Psoas muscle (tissue), 8 donors: ENCODE measurements around the gene SH3RF3. TPM values are rescaled to one million over a fixed set of nuclear protein-coding genes. Genes with fewer than 3 reads are reported as not detected.
A peak's percentile ranks its signal among the peaks of the same experiment; 100 is the strongest.

Experiments used
- ATAC-seq, 4 donors: fragments of 200-7000 bp; cut with Tn5 transposase; one replicate each; pipeline ENCODE4 v1.9.1; 2020; ENCODE audit warnings: moderate library complexity in 3 of 4, mild to moderate bottlenecking in 2 of 4
- DNase-seq, 2 donors: peaks; one replicate each; pipeline ENCODE4 v3.0.0-alpha.2; 2020
- H3K27ac ChIP-seq: fragments of 200-600 bp; one replicate; pipeline ENCODE4 v1.8.0; 2022
- H3K27me3 ChIP-seq, 3 donors: fragments of 200-600 bp in 1 of 3; one replicate each; pipeline versions ENCODE4 v1.6.1 to v1.8.0; 2013 to 2022; ENCODE audit warnings: low read length in 2 of 3, mild to moderate bottlenecking in 2 of 3, moderate library complexity in 1 of 3; ENCODE audit not compliant: insufficient read depth in 3 of 3
- H3K36me3 ChIP-seq, 2 donors: fragments of 200-600 bp in 1 of 2; one replicate each; pipeline versions ENCODE4 v1.6.1 to v1.8.0; 2013 to 2022; ENCODE audit warnings: low read depth in 1 of 2, mild to moderate bottlenecking in 1 of 2, moderate library complexity in 1 of 2; ENCODE audit not compliant: insufficient read depth in 1 of 2
- H3K4me1 ChIP-seq: fragments of 200-600 bp; one replicate; pipeline ENCODE4 v1.8.0; 2022
- H3K4me3 ChIP-seq: fragments of 200-600 bp; one replicate; pipeline ENCODE4 v1.8.0; 2022; ENCODE audit warnings: mild to moderate bottlenecking
- H3K9me3 ChIP-seq: fragments of 200-600 bp; one replicate; pipeline ENCODE4 v1.8.0; 2022
- WGBS, 3 donors: extraction: QIAGEN DNeasy Blood & Tissue Kit; methylation state at CpG; one replicate each; pipeline versions ENCODE4 v1.1.6 to v1.1.7; 2013; 5-methylcytosine and 5-hydroxymethylcytosine counted together
- intact Hi-C, 2 donors: fragments of 100-400 bp; cut with DNase I; formaldehyde crosslinking; loops; one replicate each; pipeline versions ENCODE4 v1.11.0 to v1.14.2; 2022
- polyA plus RNA-seq, 3 donors: library from polyadenylated mRNA; stranded (reverse); fragments of 200-250 nt; gene quantifications; one replicate each; pipeline ENCODE4 v1.2.3, GENCODE V29; 2013
- total RNA-seq, 4 donors: library from RNA; stranded (reverse); fragmentation: NEBNext Ultra II Directional in 2 of 4; extraction: Animal tissue kit (Norgen Biotek cat#: 25700) in 2 of 4; gene quantifications; one replicate each; pipeline versions ENCODE4 v1.2.1 to v1.2.4, GENCODE V29; 2021 to 2023
- TF ChIP-seq, protein P1 (sequence below): fragments of 200-600 bp; IDR thresholded peaks from one replicate; pipeline ENCODE4 v1.8.0; 2022; ENCODE audit warnings: antibody characterized with exemption
- donor health status: healthy with polysubstance abuse.
- donor health status: DM: no; HTN: no; CAD: no; lungs with moderate emphysema.
- donor health status: Bipolar disorder and iron deficiency.
- donor health status: healthy.
- donor health status: DM: yes; HTN: yes; CAD: no.
- donor health status: DM: no; HTN: no; CAD: no.
- donor health status: DM: no; HTN: no; CAD: no.
- donor health status: DM: yes; HTN: yes; CAD: no.

Gene SH3RF3
- total and polyA plus RNA-seq, 7 donors = 4.6 to 27.0 (median 9.0) TPM

- WGBS, 3 donors = 95 to 97% (median 95%) methylated on average over 5 of the region's 5 CpGs
- Histone ChIP-seq H3K27ac (no peak overlapping the region), H3K27me3 (no peaks in the 10 kb centered on the region), H3K4me1 (peaks cover 20% of the 10 kb centered on the region), H3K4me3 (no peak overlapping the region), H3K36me3 (no peaks in the 10 kb centered on the region), H3K9me3 (no peaks in the 10 kb centered on the region)
- DNase-seq (no peak), ATAC-seq (no peak)
- intact Hi-C loops = loop anchor here in 1 of 2 donors (5.0 kb wide), 1 partner anchor 586 kb away; no protein-coding TSS in a partner anchor
- TF ChIP-seq, protein P1, sequence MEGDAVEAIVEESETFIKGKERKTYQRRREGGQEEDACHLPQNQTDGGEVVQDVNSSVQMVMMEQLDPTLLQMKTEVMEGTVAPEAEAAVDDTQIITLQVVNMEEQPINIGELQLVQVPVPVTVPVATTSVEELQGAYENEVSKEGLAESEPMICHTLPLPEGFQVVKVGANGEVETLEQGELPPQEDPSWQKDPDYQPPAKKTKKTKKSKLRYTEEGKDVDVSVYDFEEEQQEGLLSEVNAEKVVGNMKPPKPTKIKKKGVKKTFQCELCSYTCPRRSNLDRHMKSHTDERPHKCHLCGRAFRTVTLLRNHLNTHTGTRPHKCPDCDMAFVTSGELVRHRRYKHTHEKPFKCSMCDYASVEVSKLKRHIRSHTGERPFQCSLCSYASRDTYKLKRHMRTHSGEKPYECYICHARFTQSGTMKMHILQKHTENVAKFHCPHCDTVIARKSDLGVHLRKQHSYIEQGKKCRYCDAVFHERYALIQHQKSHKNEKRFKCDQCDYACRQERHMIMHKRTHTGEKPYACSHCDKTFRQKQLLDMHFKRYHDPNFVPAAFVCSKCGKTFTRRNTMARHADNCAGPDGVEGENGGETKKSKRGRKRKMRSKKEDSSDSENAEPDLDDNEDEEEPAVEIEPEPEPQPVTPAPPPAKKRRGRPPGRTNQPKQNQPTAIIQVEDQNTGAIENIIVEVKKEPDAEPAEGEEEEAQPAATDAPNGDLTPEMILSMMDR = no peak
These were observed 384.2 kb downstream of the SH3RF3 start for GRCh38 chr2:109513230-109513629.

DNA sequence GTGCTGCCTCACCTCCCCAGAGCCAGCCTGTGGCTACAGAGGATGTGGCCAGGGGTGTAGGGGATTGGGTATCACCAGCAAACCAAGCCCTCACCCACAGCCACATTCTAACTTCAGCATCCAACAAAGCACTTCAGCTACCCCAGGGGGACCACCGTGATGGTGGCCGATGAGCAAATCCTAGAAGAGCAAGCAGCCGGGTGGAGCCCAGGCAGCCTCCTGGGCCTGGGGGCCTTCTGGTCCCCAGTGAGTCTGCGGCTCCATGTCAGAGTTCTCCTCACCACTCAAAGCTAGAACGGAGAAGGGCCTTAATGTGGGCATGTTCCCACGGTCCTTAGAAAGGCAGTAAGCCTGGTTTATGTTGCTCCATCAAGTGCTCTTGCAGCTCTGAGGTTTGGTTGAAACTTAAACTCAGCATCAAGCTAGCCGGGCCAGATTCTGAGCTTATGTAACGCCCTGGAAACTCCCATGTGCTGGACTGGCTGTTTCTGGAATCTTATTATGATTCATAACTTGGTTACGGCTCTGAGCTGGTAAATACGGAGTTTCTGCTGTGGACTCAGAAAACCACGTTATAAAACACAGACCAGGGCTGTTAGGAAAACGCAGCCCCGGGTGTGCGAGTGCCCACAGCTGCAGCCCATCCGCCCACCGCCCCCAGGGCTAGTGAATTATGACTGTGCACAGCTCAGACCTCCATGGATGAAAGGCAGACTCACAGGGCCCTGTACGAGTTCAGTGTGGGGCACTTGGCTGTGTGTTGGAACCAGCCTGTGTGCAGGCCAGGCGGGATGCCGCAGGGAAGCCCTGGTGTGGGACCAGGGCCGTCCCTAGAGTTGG is 385.0 kb downstream of the SH3RF3 start:
- Histone ChIP-seq H3K4me1 (peaks cover 20% of the 10 kb centered on the region), H3K9me3 (no peaks in the 10 kb centered on the region), H3K27ac (peak overlapping the region; percentile 76), H3K36me3 (no peaks in the 10 kb centered on the region), H3K27me3 (no peaks in the 10 kb centered on the region), H3K4me3 (peak overlapping the region; percentile 18)
- intact Hi-C loops = loop anchor here in 1 of 2 donors (5.0 kb wide), 1 partner anchor 587 kb away; no protein-coding TSS in a partner anchor
- ATAC-seq (peak in 3 of 4 donors; percentile 39 to 54 (median 40)), DNase-seq (peak in 1 of 2 donors; percentile 43)
- WGBS, 3 donors = 47 to 57% (median 54%) methylated on average over 20 of the region's 20 CpGs
- TF ChIP-seq, protein P1 = no peak

- intact Hi-C loops = loop anchor here in 1 of 2 donors (5.0 kb wide), 1 partner anchor 588 kb away; no protein-coding TSS in a partner anchor
- WGBS, 3 donors = 96 to 99% (median 99%) methylated on average over 5 of the region's 5 CpGs
- Histone ChIP-seq H3K27ac (no peak overlapping the region), H3K9me3 (no peaks in the 10 kb centered on the region), H3K36me3 (no peaks in the 10 kb centered on the region), H3K4me3 (no peak overlapping the region), H3K4me1 (peaks cover 20% of the 10 kb centered on the region), H3K27me3 (no peaks in the 10 kb centered on the region)
- no peak for ATAC-seq
- no peak for DNase-seq
- TF ChIP-seq, protein P1 = no peak
These were observed 385.9 kb downstream of the SH3RF3 start for GRCh38 chr2:109514857-109515256.

- no peak for DNase-seq
- H3K4me3 ChIP-seq = no peak overlapping the region
- H3K4me1 ChIP-seq = peaks cover 15% of the 10 kb centered on the region
- H3K27ac ChIP-seq = no peak overlapping the region
- intact Hi-C loops = no loop called here
- no peaks in the 10 kb centered on the region for H3K9me3 ChIP-seq
- TF ChIP-seq, protein P1 = peak; percentile 37
- ATAC-seq = no peak
- H3K27me3 ChIP-seq = no peaks in the 10 kb centered on the region
- no peaks in the 10 kb centered on the region for H3K36me3 ChIP-seq
- 71 to 78% (median 76%) methylated on average over 19 to 20 of the region's 20 CpGs for WGBS, 3 donors
These were observed 387.6 kb downstream of the SH3RF3 start for GRCh38 chr2:109516445-109517117.
